WTC11 (cell line): ENCODE data around the gene SNX9.

ENCODE experiments used
- ATF3 ChIP-seq: sonication (generic); formaldehyde crosslinking; conservative IDR thresholded peaks from 2 replicates; pipeline ENCODE4 v1.8.1; 2022; ENCODE audit warnings: mild to moderate bottlenecking, missing genetic modification reagents
- FOXK1 ChIP-seq: sonication (generic); formaldehyde crosslinking; IDR thresholded peaks from 2 replicates; pipeline ENCODE4 v1.8.0; 2022; ENCODE audit warnings: mild to moderate bottlenecking, moderate library complexity, missing genetic modification reagents
- FOXP1 ChIP-seq: sonication (generic); formaldehyde crosslinking; IDR thresholded peaks from 2 replicates; pipeline ENCODE4 v1.8.0; 2022; ENCODE audit warnings: missing genetic modification reagents, mild to moderate bottlenecking, moderate library complexity, borderline replicate concordance
- NR1H2 ChIP-seq: sonication (generic); formaldehyde crosslinking; IDR thresholded peaks from 2 replicates; pipeline ENCODE4 v1.9.0; 2021; ENCODE audit warnings: mild to moderate bottlenecking, moderate library complexity, missing genetic modification reagents
- PRRX2 ChIP-seq: fragments of 250-450 bp; sonication (Bioruptor Pico); IDR thresholded peaks from 2 replicates; pipeline ENCODE4 v1.8.0; 2021; ENCODE audit warnings: mild to moderate bottlenecking
- TCF7 ChIP-seq: sonication (generic); formaldehyde crosslinking; IDR thresholded peaks from 2 replicates; pipeline ENCODE4 v1.8.0; 2022; ENCODE audit warnings: mild to moderate bottlenecking, low read depth, missing genetic modification reagents, moderate library complexity
- TEAD1 ChIP-seq: sonication (generic); formaldehyde crosslinking; IDR thresholded peaks from 2 replicates; pipeline ENCODE4 v1.8.0; 2022; ENCODE audit warnings: mild to moderate bottlenecking, missing genetic modification reagents
- TEAD4 ChIP-seq: sonication (generic); formaldehyde crosslinking; IDR thresholded peaks from 2 replicates; pipeline ENCODE4 v1.8.0; 2022; ENCODE audit warnings: mild to moderate bottlenecking, missing genetic modification reagents
- TP53 ChIP-seq: sonication (generic); formaldehyde crosslinking; IDR thresholded peaks from 2 replicates; pipeline ENCODE4 v1.8.1; 2023; ENCODE audit warnings: mild to moderate bottlenecking, missing genetic modification reagents
- ZNF416 ChIP-seq: fragments of 250-450 bp; sonication (Bioruptor Pico); IDR thresholded peaks from 2 replicates; pipeline ENCODE4 v1.9.0; 2021; ENCODE audit warnings: mild to moderate bottlenecking, inconsistent platforms
- TF ChIP-seq, protein P1 (sequence below): sonication (generic); formaldehyde crosslinking; IDR thresholded peaks from 2 replicates; pipeline ENCODE4 v1.8.0; 2022; ENCODE audit warnings: mild to moderate bottlenecking, missing genetic modification reagents
- TF ChIP-seq, protein P2 (sequence below): fragments of 200-600 bp; IDR thresholded peaks from 2 replicates; pipeline ENCODE4 v1.8.0; 2022; ENCODE audit warnings: antibody characterized with exemption
- TF ChIP-seq, protein P3 (sequence below): fragments of 250-450 bp; sonication (Bioruptor Pico); IDR thresholded peaks from 2 replicates; pipeline ENCODE4 v1.9.0; 2021; ENCODE audit warnings: moderate library complexity, mild to moderate bottlenecking, inconsistent platforms, borderline replicate concordance
- TF ChIP-seq, protein P4 (sequence below): sonication (generic); formaldehyde crosslinking; IDR thresholded peaks from 2 replicates; pipeline ENCODE4 v1.8.0; 2022; ENCODE audit warnings: mild to moderate bottlenecking, missing genetic modification reagents

DNA sequence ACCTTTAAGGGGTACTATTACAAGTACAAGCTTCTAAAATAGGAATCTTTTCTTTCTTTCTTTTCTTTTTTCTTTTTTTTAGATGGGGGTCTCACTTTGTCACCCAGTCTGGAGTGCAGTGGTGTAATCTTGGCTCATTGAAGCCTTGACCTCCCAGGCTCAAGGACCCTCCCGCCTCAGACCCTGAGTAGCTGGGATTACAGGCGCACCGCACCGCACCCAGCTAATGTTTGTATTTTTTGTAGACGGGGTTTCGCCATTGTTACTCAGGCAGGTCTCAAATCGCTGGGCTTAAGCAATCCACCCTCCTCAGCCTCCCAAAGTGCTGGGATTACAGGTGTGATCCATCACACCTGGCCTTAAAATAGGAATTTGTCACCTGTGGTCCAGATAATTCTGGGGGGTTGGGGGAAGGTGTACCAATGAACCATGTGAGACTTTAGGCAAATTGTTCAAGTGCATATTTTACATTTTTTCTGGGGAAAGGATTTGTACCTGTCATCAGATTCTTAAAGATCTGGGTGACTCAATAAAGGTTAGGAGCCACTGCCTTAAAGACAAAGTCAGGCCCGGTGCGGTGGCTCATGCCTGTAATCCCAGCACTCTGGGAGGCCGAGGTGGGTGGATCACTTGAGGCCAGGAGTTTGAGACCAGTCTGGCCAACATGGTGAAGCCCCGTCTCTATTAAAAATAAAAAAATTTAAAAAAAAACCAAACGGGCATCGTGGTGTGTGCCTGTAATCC is 139.0 kb downstream of the SNX9 start:
- TF ChIP-seq, protein P1, sequence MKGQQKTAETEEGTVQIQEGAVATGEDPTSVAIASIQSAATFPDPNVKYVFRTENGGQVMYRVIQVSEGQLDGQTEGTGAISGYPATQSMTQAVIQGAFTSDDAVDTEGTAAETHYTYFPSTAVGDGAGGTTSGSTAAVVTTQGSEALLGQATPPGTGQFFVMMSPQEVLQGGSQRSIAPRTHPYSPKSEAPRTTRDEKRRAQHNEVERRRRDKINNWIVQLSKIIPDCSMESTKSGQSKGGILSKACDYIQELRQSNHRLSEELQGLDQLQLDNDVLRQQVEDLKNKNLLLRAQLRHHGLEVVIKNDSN (CRISPR knock-in tag): no peak
- TF ChIP-seq, protein P2, sequence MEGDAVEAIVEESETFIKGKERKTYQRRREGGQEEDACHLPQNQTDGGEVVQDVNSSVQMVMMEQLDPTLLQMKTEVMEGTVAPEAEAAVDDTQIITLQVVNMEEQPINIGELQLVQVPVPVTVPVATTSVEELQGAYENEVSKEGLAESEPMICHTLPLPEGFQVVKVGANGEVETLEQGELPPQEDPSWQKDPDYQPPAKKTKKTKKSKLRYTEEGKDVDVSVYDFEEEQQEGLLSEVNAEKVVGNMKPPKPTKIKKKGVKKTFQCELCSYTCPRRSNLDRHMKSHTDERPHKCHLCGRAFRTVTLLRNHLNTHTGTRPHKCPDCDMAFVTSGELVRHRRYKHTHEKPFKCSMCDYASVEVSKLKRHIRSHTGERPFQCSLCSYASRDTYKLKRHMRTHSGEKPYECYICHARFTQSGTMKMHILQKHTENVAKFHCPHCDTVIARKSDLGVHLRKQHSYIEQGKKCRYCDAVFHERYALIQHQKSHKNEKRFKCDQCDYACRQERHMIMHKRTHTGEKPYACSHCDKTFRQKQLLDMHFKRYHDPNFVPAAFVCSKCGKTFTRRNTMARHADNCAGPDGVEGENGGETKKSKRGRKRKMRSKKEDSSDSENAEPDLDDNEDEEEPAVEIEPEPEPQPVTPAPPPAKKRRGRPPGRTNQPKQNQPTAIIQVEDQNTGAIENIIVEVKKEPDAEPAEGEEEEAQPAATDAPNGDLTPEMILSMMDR: no peak
- TF ChIP-seq, protein P3, sequence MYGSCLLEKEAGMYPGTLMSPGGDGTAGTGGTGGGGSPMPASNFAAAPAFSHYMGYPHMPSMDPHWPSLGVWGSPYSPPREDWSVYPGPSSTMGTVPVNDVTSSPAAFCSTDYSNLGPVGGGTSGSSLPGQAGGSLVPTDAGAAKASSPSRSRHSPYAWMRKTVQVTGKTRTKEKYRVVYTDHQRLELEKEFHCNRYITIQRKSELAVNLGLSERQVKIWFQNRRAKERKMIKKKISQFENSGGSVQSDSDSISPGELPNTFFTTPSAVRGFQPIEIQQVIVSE: no peak
- TF ChIP-seq TCF7 (CRISPR knock-in tag) (no peak), ZNF416 (no peak), FOXP1 (CRISPR knock-in tag) (no peak), ATF3 (CRISPR knock-in tag) (no peak), TEAD4 (CRISPR knock-in tag) (no peak), NR1H2 (no peak), PRRX2 (CRISPR knock-in tag) (no peak), TP53 (CRISPR knock-in tag) (no peak), TEAD1 (no peak), FOXK1 (CRISPR knock-in tag) (no peak)
- TF ChIP-seq, protein P4, sequence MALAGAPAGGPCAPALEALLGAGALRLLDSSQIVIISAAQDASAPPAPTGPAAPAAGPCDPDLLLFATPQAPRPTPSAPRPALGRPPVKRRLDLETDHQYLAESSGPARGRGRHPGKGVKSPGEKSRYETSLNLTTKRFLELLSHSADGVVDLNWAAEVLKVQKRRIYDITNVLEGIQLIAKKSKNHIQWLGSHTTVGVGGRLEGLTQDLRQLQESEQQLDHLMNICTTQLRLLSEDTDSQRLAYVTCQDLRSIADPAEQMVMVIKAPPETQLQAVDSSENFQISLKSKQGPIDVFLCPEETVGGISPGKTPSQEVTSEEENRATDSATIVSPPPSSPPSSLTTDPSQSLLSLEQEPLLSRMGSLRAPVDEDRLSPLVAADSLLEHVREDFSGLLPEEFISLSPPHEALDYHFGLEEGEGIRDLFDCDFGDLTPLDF: no peak
